Panc1 (cell line): ENCODE data around the gene ARHGAP45.

Experiments
- CTCF ChIP-seq: fragments of 450-650 bp; IDR thresholded peaks from 2 replicates; pipeline ENCODE4 v1.5.1; 2017; ENCODE audit warnings: mild to moderate bottlenecking
- TCF7L2 ChIP-seq: IDR thresholded peaks from 2 replicates; pipeline ENCODE4 v1.6.1; 2011; ENCODE audit warnings: mild to moderate bottlenecking, low read depth, low read length, inconsistent platforms

DNA sequence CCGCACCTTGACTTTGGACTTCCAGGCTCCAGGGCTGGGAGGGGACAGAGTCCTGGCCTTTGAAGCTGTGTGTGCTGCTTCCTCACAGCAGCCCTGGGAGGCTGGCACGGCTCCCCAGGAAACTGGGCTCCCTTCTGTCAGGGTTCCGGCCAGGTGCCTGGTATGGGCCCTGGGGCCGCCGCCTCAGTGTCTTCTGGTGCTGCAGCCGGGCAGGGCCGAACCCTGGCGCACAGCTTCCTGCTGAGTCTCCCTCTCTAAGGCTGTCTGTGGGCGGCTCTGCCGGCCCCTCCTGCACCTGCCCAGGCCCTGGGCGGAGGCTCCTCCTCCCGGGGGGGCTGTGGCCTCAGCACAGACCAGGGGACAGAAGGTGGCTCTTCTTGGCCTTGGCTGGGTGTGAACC lies 69.2 kb downstream of the ARHGAP45 start:
- TF ChIP-seq TCF7L2: no peak
- TF ChIP-seq CTCF: no peak
